C4-2B (cell line): Measurements from ENCODE around the gene CC2D2B.
"Not testable (repeated sequence)": the region's sequence is repeated elsewhere in the genome, so short reads cannot be mapped to it uniquely, and the experiment has no call there.

Source experiments
- H3K27ac ChIP-seq: fragments of 450-650 bp; 2 replicates; pipeline ENCODE4 v1.5.1; 2017
- ZFX ChIP-seq: fragments of 450-650 bp; IDR thresholded peaks from 2 replicates; pipeline ENCODE4 v1.6.1; 2017
- TF ChIP-seq, protein P1 (sequence below): fragments of 450-650 bp; conservative IDR thresholded peaks from 2 replicates; pipeline ENCODE4 v1.5.1; 2017; ENCODE audit warnings: mild to moderate bottlenecking

Gene CC2D2B

GRCh38 chr10:95866467-95866842 lies 41.3 kb upstream of the CC2D2B start:
- TF ChIP-seq ZFX = no peak
- TF ChIP-seq, protein P1, sequence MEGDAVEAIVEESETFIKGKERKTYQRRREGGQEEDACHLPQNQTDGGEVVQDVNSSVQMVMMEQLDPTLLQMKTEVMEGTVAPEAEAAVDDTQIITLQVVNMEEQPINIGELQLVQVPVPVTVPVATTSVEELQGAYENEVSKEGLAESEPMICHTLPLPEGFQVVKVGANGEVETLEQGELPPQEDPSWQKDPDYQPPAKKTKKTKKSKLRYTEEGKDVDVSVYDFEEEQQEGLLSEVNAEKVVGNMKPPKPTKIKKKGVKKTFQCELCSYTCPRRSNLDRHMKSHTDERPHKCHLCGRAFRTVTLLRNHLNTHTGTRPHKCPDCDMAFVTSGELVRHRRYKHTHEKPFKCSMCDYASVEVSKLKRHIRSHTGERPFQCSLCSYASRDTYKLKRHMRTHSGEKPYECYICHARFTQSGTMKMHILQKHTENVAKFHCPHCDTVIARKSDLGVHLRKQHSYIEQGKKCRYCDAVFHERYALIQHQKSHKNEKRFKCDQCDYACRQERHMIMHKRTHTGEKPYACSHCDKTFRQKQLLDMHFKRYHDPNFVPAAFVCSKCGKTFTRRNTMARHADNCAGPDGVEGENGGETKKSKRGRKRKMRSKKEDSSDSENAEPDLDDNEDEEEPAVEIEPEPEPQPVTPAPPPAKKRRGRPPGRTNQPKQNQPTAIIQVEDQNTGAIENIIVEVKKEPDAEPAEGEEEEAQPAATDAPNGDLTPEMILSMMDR = no peak
- no peak overlapping the region for H3K27ac ChIP-seq

- TF ChIP-seq, protein P1 = no peak
- no peak for TF ChIP-seq ZFX
- H3K27ac ChIP-seq = no peak overlapping the region
These were observed 39.9 kb upstream of the CC2D2B start for GRCh38 chr10:95867866-95868265.

- H3K27ac ChIP-seq = no peak overlapping the region
- TF ChIP-seq, protein P1 = no peak
- TF ChIP-seq ZFX = no peak
These were observed 35.5 kb upstream of the CC2D2B start for GRCh38 chr10:95872158-95872711.

DNA sequence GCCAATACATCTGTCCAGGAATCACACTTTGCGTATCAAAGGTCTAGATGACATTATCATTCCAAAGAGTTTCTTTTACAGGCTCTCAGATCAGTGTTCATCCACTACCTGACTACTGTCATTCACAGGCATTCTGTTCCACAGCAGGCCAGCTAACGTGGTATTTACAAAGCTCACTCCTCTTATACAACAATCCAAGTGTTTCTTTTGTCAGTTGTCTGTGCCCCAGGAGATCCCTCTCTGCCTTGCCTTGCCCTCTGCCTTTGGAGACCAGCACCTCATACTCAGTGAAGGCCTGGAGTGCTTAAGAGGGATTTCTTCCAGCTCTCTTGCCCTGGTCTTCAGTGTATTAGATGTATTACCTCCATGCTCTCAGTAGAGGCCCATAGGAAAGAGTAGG lies 34.6 kb upstream of the CC2D2B start:
- no peak overlapping the region for H3K27ac ChIP-seq
- TF ChIP-seq, protein P1 = no peak
- no peak for TF ChIP-seq ZFX

- H3K27ac ChIP-seq = no peak overlapping the region
- TF ChIP-seq ZFX = no peak
- TF ChIP-seq, protein P1 = no peak
These were observed 34.1 kb upstream of the CC2D2B start for GRCh38 chr10:95873651-95874050.

DNA sequence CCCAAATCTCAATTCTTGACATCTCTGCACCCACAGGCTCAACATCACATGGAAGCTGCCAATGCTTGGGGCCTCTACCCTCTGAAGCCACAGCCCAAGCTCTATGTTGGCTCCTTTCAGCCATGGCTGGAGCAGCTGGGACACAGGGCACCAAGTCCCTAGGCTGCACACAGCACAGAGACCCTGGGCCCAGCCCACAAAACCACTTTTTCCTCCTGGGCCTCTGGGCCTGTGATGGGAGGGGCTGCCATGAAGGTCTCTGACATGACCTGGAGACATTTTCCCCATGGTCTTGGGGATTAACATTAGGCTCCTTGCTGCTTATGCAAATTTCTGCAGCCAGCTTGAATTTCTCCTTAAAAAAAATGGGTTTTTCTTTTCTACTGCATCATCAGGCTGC lies 33.0 kb upstream of the CC2D2B start:
- H3K27ac ChIP-seq = not testable (repeated sequence)

GRCh38 chr10:95876756-95877155 lies 31.0 kb upstream of the CC2D2B start:
- TF ChIP-seq, protein P1 = no peak
- no peak for TF ChIP-seq ZFX
- H3K27ac ChIP-seq = no peak overlapping the region

GRCh38 chr10:95877881-95878280 lies 29.9 kb upstream of the CC2D2B start:
- TF ChIP-seq ZFX = no peak
- TF ChIP-seq, protein P1 = no peak
- H3K27ac ChIP-seq = no peak overlapping the region
